Chondrocyte (in vitro differentiated cells): ENCODE measurements around the gene TMEM121. TPM values are rescaled to one million over a fixed set of nuclear protein-coding genes. Genes with fewer than 3 reads are reported as not detected.
"Not testable (repeated sequence)": the region's sequence is repeated elsewhere in the genome, so short reads cannot be mapped to it uniquely, and the experiment has no call there.

Experiments used
- DNase-seq: peaks from one replicate; pipeline ENCODE4 v3.0.0; 2021; ENCODE audit warnings: mixed read lengths, low spot score
- H3K27ac Mint-ChIP-seq: one replicate; pipeline ENCODE4 v1.8.0; 2021; ENCODE audit warnings: mild to moderate bottlenecking, moderate library complexity, mixed read lengths; ENCODE audit not compliant: unreplicated experiment
- H3K27me3 Mint-ChIP-seq: 2 replicates; pipeline ENCODE4 v1.8.0; 2021; ENCODE audit warnings: low read depth, mixed read lengths
- H3K36me3 Mint-ChIP-seq: 2 replicates; pipeline ENCODE4 v1.8.0; 2021; ENCODE audit warnings: low read depth, mixed read lengths
- H3K4me1 Mint-ChIP-seq: 2 replicates; pipeline ENCODE4 v1.8.0; 2021; ENCODE audit warnings: low read depth, mild to moderate bottlenecking, mixed read lengths
- H3K4me3 Mint-ChIP-seq: one replicate; pipeline ENCODE4 v1.8.0; 2021; ENCODE audit warnings: mild to moderate bottlenecking, moderate library complexity, mixed read lengths; ENCODE audit not compliant: unreplicated experiment
- H3K9me3 Mint-ChIP-seq: 2 replicates; pipeline ENCODE4 v1.8.0; 2021; ENCODE audit warnings: low read depth, mixed read lengths
- CTCF ChIP-seq: fragments of 200-600 bp; sonication (generic); IDR thresholded peaks from 2 replicates; pipeline ENCODE4 v1.5.0; 2021; ENCODE audit warnings: antibody characterized with exemption, mild to moderate bottlenecking, moderate library complexity
- total RNA-seq: library from RNA; stranded (reverse); gene quantifications from 3 replicates; pipeline ENCODE4 v1.2.1, GENCODE V29; 2021

Gene TMEM121
- total RNA-seq, 1 donor from 2014 or later: 6.0 TPM

DNA sequence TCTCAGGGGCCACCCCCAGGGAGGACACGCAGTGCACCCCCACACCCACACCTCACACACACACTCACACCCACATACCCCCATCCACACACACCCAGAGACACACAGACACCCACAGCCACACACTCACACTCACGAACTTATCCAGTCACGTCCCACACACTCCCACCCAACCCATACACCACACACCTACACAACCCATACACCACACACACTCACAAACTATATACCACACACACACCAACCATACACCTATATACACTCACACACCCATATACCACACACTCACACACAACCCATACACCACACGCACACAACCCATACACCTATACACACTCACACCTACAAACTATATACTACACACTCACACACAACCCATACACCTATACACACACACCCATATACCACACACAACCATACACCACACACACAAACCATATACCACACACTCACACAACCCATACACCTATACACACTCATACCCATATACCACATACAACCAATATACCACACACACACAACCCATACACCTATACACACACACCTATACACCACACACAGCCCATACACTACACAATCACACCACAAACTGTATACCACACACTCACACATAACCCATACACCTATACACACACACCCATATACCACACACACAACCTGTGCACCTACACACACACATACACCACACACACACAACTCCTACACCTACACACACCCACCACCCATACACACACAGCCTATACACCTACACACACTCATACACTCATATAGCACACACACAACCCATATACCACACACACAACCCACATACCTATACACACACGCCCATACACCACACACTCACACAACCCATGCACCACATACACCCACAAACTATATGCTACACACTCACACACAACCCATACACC lies 42.7 kb downstream of the TMEM121 start:
- TF ChIP-seq CTCF: no peak
- no peaks in the 10 kb centered on the region for H3K27me3 Mint-ChIP-seq
- H3K36me3 Mint-ChIP-seq: no peaks in the 10 kb centered on the region
- no peaks in the 10 kb centered on the region for H3K4me1 Mint-ChIP-seq
- no peak overlapping the region for H3K27ac Mint-ChIP-seq
- no peak for DNase-seq
- no peaks in the 10 kb centered on the region for H3K9me3 Mint-ChIP-seq
- no peak overlapping the region for H3K4me3 Mint-ChIP-seq

DNA sequence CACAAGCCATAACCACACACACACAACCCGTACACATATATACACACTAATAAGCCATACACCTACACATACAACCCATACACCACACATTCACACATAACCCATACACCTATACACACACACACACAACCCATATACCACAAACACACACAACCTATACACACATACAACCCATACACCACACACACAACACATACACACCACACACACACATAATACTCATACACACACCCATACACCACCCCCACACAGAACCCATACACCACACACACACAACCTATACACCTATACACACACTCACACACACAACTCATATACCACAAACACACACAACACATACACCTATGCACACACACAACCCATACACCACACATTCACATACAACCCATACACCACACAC lies 44.1 kb downstream of the TMEM121 start:
- no peaks in the 10 kb centered on the region for H3K36me3 Mint-ChIP-seq
- no peak for TF ChIP-seq CTCF
- H3K4me1 Mint-ChIP-seq: no peaks in the 10 kb centered on the region
- H3K27ac Mint-ChIP-seq: no peak overlapping the region
- no peaks in the 10 kb centered on the region for H3K9me3 Mint-ChIP-seq
- no peaks in the 10 kb centered on the region for H3K27me3 Mint-ChIP-seq
- no peak overlapping the region for H3K4me3 Mint-ChIP-seq
- DNase-seq: no peak

DNA sequence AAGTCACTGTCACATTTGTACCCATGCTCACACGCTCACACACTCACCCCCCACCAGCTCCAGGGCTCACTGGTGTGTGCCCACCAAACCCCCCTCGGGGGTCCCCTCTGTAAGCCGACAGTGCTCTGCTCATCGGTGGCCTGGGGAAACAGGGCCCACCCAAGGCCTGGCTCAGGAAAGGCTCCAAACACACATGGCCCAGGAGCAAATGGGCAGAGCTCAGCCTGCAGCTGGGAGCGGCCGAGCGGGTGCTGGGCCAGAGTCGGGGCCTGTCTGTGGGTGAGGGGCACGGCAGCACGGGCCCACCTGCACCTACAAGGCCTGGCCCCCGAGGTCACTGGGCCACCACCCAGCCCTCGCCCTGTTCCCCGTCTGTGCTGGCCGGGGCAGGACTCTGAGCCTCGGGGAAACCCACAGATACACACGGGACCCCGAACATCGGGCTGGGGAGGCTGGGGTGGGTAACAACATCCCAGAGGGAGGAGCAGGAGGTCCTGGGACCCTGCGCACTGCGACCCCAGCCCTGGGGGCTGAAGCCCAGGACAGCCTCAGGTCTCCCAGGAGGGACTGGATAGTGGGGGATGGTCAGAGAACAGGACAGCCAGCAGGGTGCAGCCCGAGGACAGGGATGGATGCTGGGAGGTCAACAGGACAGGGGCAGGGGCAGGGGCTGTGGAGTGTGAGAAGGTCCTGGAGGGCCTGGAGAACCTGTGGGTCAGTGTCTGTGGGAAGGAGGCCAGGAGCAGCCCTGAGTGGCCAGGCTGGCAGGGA lies 45.0 kb downstream of the TMEM121 start:
- not testable (repeated sequence) for H3K27ac Mint-ChIP-seq, H3K27me3 Mint-ChIP-seq, H3K4me1 Mint-ChIP-seq, H3K4me3 Mint-ChIP-seq, H3K36me3 Mint-ChIP-seq, H3K9me3 Mint-ChIP-seq, DNase-seq

DNA sequence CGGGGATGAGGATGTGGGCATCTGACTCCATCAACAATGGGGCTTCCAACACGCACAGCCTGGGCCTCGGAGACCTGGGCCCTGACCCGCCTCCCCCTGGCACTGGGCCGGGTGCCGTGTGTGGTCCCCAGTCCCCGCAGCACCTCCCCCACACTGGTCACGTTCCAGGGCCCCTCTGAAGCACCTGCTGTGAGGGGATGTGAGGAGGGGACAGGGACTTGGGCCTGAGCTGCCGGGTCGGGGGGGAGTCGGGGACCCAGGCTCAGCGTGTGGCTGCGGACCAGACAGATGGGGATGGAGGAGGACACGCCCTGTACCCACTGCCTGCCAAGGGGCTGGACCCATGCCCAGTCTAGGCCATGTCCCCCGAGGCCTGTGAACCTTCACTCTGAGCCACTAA lies 45.7 kb downstream of the TMEM121 start:
- H3K4me1 Mint-ChIP-seq, H3K4me3 Mint-ChIP-seq, H3K27ac Mint-ChIP-seq, H3K27me3 Mint-ChIP-seq, H3K36me3 Mint-ChIP-seq, H3K9me3 Mint-ChIP-seq, DNase-seq: not testable (repeated sequence)

DNA sequence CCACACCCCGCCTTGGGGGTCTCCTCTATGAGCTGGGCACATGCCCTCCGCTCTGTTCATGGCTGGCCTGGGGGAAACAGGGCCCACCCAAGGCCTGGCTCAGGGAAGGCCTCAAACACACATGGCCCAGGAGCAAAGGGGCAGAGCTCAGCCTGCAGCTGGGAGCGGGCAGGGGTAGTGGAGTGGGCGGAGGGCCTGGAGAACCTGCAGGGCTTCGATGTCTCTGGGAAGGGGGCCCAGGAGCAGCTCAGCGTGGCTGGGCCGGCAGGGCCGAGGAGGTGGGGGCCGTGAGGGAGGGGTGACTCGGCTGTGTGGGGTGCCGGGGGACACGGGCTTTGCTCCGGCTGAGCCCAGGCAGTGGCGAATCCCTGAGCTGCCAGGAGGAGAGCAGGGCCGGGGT lies 47.5 kb downstream of the TMEM121 start:
- not testable (repeated sequence) for H3K4me3 Mint-ChIP-seq, H3K27ac Mint-ChIP-seq, DNase-seq, H3K9me3 Mint-ChIP-seq, H3K4me1 Mint-ChIP-seq, H3K36me3 Mint-ChIP-seq, H3K27me3 Mint-ChIP-seq

DNA sequence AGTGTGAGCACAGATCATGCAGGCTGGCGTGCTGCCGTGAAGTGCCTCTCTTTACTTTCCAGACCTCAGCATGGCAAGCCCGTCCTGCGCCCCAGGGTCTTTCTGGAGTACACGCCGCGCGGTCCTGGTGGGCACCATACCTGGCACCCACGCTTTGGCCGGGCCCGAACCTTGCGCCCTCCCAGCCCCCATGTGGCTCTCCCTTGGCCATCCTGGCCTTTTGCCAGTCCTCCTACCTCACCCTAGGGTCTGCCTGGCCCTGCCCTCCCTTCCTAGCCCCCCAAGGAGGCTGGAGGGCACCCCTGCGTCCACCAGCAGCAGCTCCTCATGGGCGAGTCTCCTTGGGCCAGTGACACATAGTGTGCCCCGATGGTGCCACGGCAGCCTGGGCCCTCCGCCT lies 48.0 kb downstream of the TMEM121 start:
- not testable (repeated sequence) for H3K36me3 Mint-ChIP-seq, H3K9me3 Mint-ChIP-seq, H3K27ac Mint-ChIP-seq, H3K4me3 Mint-ChIP-seq, H3K4me1 Mint-ChIP-seq, H3K27me3 Mint-ChIP-seq, DNase-seq

DNA sequence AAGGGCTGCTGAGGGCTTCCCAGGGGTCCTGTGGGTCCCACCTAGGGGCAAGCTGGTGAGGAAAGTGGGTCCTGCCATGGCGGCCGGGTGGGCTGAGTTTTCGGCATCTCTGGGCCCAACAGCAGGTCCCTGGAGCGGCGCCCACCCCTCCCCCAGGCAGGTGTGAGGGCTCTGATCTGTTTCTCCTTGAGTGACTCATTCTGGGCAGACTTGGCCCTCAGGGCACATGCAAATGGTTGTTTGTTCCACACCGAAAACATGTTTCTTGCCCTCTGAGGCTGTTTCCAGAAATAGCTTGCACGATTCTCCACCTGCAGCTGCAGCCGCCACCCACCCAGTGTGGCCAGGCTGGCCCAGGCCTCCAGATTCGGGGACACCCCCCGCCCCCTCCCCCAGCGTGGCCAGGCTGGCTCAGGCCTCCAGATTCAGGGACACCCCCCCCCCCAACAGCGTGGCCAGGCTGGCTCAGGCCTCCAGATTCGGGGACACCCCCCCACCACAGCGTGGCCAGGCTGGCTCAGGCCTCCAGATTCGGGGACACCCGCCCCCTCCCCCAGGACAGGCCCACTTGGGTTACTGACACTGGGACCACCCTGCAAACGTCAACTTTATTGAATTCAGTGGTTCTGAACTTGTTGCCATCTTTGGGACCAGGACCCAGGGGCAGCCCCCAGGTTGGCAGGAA lies 48.8 kb downstream of the TMEM121 start:
- H3K4me3 Mint-ChIP-seq, H3K27me3 Mint-ChIP-seq, H3K9me3 Mint-ChIP-seq, H3K36me3 Mint-ChIP-seq, DNase-seq, H3K4me1 Mint-ChIP-seq, H3K27ac Mint-ChIP-seq: not testable (repeated sequence)
